ENCODE results near the gene TMEM126B.
"Not testable (repeated sequence)": the region's sequence is repeated elsewhere in the genome, so short reads cannot be mapped to it uniquely, and the experiment has no call there.

TMEM126B gene

GRCh38 chr11:85647604-85648299 is 19.4 kb downstream of the TMEM126B start, which contains the start of gene TMEM126A:
Gene TMEM126A (plus strand): TSS chr11:85647967. CDS start chr11:85650256, 2,289 bp downstream.
- peak; percentile 81 for DNase-seq

DNA sequence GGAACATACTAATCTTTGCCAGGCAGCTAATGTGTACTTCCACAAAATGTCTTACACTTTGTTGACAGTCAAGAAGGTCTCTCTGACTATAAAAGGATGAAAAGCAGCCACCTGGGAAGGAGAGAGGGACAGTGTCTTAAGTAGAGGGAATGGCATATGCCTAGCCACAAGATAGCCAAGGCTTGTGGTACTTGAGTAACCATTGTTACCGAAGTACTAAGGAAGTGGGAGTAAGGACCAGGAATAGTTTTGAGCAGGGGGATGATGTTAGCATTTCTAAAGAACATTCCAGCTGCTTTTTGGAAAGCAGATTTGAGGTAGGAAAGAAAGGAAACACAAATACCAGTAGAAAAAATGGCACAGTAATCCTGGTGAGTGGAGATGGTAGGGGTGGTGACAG is 22.7 kb downstream of the TMEM126B start:
- no peak for DNase-seq

DNA sequence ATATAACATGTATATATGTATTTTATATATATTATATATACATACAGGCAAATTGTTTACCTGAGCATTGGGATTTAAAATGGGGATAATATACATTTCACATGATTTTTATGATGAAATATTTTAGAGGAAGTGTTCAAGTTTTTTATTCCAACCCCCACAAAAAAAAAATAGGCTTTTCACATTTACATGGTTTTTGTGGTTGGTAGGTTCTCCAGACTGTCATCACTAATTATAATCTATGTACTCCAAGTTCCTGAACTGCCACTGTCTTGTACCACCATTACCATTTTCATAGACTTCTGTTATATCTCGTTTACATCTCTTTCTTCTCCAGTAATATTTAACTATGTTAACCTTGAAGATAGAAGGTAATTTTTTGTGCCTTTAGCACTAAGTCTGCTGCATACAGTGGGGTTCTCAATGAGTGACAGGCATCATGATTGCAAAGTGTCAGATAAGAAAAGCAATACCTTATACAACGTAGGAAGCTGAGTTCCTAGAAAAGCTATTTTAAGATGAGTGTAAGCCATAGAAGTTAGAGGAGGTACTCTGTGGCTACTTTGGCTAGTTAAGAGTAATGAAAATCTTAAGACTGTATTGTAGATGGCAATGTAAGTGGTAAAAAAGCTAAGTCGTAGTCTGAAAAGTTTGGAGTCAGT is 24.5 kb downstream of the TMEM126B start:
- DNase-seq, result no peak

DNA sequence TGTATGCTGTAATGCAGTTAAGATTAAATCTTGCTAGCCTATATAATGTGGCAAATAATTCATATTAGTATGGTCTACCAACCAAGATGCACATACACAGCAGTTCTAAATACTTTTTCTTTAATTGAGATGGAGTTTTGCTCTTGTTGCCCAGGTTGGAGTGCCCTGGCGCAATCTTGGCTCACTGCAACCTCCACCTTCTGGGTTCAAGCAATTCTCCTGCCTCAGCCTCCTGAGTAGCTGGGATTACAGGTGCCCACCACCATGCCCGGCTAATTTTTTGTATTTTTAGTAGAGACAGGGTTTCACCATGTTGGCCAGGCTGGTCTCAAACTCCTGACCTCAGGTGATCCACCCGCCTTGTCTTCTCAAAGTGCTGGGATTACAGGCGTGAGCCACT is 25.9 kb downstream of the TMEM126B start:
- DNase-seq, result not testable (repeated sequence)

- no peak for DNase-seq
Measured at GRCh38 chr11:85656777-85657176, 28.4 kb downstream of the TMEM126B start.

DNA sequence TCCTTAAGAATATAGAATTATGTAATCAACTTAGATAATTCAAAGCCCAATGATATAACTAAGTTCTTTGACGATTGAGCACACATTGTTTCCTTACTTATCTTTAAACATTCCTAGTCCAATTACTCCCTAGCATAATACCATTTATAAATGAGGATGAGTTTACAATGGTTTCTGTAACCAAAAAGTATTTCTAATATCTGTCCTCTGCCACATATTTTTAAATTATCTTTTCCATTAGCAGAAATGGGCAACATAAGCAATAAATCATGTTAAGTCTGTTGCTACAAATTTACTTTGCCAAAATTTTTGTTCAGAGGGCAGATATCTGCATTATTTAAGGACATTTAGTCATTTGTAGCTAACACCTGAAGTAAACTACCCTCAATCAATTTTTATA is 29.8 kb downstream of the TMEM126B start:
- DNase-seq, result no peak

- no peak for DNase-seq
Measured at GRCh38 chr11:85661972-85662664, 33.7 kb downstream of the TMEM126B start.

DNA sequence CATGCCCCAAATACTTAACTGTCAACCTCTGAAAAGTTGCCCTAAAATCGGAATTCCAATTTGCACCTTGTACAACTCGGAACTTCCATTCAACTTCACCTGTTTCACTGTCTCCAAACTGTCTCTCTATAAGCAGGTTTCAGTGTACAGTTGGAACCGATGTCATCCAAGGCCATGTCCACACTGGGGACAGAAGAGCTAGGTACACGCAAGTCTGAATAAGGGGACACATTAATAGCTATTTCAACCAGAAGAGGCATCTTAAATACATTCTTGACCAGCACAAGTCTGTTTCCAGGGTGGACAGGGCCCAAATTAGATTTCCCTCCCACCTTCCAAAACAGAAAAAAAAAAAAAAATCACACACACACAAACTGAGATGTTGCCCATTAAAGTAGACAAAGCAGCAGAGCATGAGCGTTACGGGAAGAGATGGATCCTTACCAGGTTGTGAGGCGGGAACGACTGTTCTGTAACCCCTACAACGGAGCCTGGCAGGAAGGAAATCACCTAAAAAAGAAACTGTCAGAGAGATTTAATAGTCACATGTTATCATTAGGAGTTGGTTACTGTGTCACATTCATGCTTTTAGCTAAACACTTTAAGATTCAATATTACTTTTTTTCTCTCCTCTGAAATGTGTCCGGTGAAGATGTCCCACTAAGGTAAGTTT is 34.8 kb downstream of the TMEM126B start:
- no peak for DNase-seq

DNA sequence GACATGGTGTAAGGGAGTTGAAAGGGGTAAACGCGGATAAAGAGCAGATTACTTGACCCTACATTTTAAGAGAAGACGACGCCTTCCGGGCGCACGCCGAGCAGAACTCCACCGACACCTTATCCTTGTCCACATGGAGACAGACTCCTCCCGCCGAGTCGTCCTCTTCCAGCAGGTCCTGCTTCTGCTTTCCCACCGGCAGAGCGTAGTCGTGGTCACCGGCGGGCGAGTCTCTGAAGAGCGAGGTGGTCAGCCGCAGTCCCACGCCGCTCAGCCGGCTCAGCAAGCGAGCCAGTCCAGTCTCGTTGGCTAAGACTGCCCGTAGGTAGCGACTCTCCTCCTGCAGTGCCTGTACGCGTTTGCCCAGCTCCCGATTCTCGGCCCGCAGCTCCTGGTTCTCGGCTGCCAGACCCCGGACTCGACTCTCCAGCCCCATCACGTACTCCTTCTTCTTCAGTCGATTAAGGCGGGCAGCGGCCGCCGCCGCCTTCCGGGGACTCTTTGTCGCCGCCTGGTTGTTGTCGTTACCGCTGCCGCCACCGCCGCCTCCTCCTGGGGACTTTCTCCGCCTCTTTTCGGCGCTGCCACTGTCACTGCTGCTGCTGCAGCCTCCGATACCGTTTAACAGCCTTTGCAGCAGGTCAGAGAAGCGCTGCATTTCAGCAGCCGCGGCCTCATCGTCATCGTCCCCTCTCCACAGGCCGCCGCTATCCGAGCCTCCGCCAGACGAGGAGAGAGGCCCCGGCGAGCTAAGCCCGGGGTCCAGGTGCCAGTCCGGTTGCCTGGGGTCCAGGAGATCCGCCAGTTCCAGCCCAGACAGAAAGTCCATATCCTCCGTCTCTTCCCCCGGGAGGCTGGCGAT is 35.6 kb downstream of the TMEM126B start:
- peak; percentile 72 for DNase-seq

- peak; percentile 97 for DNase-seq
Measured at GRCh38 chr11:85664615-85665481, 36.5 kb downstream of the TMEM126B start, which contains the start of gene CREBZF. Gene CREBZF (minus strand): TSS chr11:85665129. CDS start chr11:85664875, 254 bp downstream.

DNA sequence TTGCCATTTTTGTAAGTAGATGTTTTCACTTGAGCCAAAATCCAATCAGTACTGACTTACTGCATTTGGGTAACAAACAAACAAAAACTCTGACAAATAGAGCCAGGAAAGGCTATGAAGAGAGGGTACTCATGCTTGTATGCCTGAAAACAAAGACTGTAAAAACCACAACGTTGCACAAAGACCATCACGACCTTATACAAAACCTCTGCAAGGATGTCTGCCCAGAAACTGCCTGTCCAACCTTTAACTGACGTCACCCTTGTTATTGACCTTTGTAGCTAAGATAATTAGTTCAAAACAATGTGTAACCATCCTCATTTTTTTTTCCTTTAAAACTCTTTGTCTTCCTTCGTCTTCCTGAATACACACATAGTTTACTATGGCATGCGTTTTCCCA is 37.3 kb downstream of the TMEM126B start:
- DNase-seq, result no peak

DNA sequence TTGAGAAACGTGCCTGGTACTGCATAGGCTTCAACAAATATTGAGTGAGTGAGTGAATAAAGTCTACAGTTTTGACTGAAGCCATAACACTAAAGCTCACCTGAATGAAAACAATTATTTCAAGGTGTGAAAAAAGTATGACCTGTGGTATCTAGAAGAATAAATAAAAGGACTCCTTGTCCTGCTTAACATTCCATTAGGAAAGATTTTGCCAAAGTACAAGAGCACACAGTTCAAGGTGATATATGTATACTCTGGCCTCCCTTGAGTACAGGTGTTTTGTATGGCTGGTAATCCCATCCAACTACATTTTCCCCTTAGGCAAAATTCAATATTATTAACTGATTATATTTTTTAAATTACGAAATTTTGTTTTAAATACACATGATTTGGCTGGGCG is 38.3 kb downstream of the TMEM126B start:
- no peak for DNase-seq

DNA sequence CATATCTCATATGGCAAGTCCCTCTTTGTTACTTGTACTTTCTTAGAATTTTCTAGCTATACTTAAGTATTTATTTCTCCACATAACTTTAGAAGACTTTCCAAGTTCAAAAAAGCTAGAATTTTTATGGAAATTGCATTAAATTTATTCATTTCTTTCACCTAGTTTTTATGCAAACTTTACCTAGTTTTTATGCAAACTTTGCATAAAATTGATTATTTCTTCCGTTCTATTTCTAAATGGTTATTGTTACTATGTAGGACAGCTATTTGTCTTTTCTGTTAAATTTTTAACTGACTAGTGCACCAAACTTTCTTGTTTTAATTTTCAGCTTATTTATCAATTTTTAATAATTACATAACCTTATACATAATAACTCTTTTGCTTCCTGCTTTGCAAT is 39.8 kb downstream of the TMEM126B start:
- no peak for DNase-seq

DNA sequence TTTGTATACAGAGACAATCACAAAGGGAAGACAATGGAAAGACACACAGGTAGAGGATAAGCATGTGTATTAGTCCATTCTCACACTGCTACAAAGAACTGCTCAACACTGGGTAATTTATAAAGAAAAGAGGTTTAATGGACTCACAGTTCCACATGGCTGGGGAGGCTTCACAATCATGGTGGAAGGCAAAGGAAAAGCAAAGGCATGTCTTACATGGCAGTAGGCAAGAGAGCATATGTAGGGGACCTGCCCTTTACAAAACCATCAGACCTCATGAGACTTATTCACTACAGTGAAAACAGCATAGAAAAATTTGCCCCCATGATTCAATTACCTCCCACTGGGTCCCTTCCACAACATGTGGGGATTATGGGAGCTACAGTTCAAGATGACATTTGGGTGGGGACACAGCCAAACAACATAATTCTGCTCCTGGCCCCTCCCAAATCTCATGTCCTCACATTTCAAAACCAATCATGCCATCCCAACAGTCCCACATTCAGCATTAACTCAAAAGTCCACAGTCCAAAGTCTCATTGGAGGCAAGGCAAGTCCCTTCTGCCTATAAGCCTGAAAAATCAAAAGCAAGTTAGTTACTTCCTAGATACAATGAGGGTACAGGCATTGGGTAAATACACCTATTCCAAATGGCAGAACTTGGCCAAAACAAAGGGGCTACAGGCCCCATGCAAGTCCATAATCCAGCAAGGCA is 42.7 kb downstream of the TMEM126B start:
- DNase-seq, result not testable (repeated sequence)

DNA sequence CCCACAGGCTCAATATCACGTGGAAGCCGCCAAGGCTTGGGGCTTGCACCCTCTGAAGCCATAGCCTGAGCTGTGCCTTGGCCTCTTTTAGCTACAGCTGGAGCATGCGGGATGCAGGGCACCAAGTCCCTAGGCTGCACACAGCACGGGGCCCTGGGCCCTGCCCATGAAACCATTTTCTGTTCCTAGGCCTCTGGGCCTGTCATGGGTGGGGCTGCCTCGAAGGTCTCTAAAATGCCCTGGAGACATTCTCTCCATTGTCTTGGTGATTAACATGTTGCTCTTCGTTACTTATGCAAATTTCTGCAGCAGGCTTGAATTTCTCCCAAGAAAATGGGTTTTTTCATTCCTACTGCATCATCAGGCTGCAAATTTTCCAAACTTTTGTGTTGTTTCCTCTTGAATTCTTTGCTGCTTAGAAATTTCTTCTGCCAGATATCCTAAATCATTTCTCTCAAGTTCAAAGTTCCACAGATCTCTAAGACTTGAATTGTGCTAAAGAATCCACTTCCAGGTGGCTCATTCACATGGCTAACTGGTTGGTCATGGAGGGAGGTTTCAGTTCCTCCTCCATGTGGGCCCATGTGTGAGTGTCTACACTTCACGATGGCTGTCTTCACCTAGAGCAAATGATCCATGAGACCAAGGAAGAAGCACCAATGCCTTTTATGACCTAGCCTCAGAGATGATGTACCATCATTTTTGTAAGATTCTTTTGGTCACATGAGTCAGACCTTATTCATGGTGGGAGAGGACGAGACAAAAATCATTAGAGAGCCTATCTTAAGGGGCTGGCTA is 43.9 kb downstream of the TMEM126B start:
- DNase-seq, result no peak

GRCh38 chr11:85673393-85673792 is 45.0 kb downstream of the TMEM126B start:
- no peak for DNase-seq

- DNase-seq, result no peak
Measured at GRCh38 chr11:85679576-85679975, 51.2 kb downstream of the TMEM126B start.

DNA sequence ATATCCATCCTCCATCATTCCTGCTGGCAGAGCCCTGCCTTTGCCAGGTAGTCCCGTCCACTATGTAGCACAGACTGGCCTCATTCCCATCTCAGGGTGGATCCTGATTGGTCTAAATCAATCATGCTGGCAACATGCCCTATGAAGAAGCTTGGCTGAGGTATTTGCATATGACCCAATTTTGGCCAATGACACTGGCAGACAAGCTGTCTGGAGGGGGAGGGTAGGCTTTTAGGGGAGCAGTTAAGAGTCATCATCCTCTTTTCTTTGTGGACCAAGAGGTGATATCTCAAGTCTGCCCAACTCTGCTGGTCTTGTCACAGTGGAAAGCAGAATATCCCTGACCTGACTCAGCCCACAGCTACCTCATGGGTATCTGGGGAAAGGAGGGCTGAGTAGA is 52.5 kb downstream of the TMEM126B start:
- no peak for DNase-seq

All from fibroblast of skin of scalp (primary cell).